ENCODE results near the gene LMOD2.
"Not testable (repeated sequence)": the region's sequence is repeated elsewhere in the genome, so short reads cannot be mapped to it uniquely, and the experiment has no call there.

The LMOD2 gene, protein sequence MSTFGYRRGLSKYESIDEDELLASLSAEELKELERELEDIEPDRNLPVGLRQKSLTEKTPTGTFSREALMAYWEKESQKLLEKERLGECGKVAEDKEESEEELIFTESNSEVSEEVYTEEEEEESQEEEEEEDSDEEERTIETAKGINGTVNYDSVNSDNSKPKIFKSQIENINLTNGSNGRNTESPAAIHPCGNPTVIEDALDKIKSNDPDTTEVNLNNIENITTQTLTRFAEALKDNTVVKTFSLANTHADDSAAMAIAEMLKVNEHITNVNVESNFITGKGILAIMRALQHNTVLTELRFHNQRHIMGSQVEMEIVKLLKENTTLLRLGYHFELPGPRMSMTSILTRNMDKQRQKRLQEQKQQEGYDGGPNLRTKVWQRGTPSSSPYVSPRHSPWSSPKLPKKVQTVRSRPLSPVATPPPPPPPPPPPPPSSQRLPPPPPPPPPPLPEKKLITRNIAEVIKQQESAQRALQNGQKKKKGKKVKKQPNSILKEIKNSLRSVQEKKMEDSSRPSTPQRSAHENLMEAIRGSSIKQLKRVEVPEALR

DNA sequence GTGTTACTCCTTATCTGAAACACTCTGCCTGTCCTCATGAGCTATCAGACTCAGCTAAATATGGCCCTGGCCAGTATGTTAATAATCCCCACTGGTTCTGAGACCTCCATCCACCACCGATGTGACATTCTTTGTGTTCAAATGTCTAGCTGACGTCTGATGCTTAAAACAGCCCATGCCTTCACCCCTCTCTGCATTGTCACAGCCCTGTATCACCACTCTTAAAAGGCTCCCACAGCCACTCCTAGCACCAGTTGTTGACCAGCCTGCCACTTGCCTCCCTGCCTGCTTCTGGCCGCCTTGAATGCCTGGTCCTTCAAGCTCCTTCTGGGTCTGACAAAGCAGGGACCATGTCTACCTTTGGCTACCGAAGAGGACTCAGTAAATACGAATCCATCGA, at the start of gene LMOD2:
TSS of gene LMOD2 (plus strand) at position 253 of the 400 bp plus-strand sequence. CDS start at position 351, 98 bp downstream.
- DNase-seq = no peak

DNA sequence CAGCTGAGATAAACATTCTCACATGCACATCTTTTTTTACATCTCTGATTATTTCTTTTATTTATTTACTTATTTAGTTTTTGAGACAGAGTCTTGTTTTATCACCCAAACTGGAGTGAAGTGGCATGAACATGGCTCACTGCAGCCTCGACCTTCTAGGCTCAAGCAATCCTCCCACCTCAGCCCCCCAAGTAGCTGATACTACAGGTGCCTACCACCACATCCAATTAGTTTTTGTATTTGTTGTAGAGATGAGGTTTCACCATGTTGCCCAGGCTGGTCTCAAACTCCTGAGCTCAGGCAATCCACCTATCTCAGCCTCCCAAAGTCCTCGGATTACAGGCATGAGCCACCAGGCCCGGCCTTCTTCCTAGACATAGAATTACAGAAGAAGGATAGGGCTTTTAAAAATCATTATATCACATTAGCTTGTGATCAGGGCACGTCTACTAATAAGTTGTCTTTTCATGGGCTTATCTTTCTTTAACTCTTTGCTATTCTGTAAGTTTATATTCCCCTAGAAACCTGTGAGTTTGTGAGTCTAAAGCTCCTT, 48.2 kb upstream of the LMOD2 start:
- no peak for DNase-seq

DNA sequence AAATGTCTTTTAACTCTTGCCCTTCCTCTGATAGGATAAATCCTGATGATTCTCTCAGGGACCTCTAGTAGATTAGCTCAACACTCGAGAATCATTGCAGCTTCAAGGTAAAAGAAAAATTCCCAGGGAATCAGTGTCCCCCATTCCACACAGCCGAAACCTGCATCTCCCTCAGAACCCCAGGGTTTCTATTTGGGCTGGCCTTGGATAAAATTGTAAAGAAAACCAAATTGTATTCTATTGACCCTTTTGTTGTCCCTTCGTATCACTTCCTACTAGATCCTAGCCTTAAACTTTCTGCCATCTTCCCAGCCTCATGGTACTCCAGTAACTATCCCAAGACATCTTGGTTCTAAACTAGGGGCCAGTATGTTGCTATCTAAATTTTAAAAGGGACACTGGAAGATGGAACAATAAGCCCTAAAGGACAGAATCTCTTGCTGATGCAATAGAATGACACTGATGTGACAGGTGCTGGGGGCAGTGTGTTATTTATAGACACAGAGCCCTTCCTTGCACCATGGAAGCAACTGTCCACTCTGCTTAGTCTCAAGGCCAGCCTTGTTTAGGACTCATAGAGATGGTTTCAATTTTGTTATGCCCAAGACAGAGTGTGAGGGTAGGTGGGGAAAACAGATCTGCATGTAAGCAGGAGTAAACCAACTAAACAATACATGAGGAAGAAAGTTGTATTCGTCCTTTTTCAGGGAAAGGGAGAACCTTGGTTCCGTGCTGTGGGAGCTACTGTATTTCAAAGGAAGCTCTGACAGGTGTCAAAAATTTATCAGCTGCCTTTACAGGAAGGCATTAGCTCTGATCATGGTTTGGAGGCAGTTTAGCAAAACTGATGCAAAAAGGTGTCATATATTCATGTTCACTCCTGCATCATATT, 46.4 kb upstream of the LMOD2 start:
- DNase-seq = no peak

DNA sequence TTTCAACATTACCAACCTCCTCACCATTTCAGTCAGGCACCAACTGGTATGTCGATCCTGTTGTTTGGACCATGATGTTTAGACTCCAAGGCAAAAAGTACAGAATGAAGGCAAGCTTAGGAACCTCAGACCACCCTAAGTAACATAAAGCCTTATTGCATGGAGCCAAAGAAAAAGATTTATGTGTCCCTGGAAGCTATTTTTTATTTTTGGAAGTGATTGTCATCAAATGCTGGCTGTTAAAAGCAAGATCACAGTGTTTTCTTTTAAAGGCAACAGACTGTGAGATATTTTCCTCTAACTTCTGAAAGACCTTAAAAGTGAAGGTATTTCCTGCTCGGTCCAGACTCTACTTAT, 45.8 kb upstream of the LMOD2 start:
- DNase-seq = no peak

DNA sequence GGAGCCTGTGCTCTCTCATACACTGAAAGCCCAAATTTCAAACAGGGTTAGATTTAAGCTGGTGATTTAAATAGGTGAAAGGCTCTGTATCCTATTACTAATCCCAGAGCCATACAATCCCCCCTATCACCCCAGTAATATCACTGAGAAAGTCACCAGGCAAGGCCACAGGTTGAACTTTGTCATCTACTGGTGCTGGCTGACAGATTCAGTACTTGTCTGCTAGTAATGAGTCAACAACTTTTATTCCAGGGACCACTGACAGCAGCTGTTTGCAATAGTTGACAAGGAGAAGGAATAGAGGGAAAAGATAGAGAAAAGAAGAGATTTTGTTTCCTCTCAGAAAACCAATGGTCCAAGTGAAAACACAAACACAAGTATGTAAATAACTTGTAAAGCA, 43.6 kb upstream of the LMOD2 start:
- no peak for DNase-seq

DNA sequence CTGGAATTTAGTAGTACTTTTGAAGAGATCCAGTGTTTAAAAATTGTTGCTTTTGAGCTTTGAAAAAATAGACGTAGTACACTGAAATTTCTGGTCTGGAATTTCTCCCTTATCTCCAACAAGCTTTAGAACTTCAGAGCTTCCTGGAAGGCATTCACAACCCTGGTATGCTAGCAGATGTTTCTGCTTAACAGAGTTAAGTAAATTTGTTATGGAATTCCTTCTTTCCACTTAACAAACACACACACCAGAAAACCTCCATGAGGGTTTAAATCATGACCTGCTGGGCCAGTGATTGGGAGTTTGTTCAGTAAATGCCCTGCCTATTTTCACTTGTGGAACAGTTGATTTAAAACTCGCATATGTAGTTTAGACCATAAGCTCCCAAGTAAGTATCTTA, 40.3 kb upstream of the LMOD2 start:
- DNase-seq = no peak

DNA sequence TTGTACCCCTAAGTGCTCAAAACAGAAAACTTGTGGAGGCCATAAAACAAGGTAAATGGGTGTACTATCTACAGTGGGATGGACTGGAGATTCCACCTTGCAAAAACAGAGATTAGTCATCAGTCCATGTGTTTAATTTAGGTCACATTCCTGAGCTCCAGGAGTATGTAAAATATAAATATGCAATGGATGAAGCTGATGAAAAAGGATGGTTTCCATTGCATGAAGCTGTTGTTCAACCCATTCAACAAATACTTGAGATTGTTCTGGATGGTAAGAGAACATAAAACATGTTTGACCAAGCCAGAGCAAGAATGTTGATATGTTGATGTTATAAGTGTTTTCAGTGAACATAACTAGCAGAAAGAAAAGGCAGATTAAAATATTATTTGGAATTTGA, 39.4 kb upstream of the LMOD2 start:
- no peak for DNase-seq

DNA sequence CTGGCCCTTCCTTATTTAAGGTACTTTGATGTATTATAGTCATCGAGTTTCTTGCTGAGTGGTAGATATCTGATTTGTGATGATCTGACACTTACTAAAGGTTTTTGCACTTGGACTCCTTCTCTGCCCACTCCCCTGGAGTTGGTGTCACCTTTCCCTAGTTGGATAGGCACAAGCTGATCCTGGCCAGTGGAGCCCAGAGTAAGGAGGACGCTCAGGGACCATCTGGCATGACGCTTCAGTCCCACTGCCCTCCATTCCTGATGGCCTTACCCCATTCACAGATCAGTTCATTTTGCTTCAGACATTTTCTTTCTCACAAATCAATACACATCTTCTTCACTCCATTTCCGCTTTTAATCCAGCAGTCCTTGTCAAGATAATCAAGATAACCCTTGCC, 34.0 kb upstream of the LMOD2 start:
- no peak for DNase-seq

DNA sequence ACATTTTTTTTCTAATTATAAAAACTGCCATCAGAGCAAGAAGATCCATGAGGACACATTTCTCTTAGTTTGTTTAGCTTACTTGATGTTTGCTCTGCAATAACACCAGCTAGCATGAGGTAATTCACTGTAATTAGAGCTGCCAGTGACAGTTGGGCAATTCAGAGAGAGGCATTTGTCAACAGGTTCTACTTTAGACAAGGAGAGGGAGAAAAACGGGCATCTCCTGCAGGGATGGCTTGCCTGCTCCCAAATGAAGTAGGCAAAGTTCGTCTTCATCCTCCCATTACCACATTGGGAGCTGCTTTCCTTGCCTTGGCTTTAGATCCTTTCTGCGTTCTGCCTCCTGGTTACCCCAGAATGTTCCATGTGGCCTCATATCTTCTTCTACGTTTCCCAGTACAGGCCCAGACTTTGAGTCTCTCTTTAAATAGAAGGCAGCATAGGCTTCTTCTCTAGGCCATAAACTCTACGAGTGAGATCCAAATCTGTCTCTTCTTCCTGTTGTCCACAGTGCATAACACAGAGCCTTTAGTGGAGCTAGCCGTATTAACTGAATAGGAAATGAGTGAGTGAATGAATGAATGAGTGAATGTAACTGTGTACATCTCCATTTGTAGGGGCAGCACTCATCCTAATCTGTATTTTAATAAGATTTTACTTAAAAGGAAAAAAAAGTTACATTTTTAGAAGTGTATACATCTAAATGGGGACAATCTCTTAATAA, 32.8 kb upstream of the LMOD2 start:
- peak; percentile 81 to 97 for DNase-seq

DNA sequence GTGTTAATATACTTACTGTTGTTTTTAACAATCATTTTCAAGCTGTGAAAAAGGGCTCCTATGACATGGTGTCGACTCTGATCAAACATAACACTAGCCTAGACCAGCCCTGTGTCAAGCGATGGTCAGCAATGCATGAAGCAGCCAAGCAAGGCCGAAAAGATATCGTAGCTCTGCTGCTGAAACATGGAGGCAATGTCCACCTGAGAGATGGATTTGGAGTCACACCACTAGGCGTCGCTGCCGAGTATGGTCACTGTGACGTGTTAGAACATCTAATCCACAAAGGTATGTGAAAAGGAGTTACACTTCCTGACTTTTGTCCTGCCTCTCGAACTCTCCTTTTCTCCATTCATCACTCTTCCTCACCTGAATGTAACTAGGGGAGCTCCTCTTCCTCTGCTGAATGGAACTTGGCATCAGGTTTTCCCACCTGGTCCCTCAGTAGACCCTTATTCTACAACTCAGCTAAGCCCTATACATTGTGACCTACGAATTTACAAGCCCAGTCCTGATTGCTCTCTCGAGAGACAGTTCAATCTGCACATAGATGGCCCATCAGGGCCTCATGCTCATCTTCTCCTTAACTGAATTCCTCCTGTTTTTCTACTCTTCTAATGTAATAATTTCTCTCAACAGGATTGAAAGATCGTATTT, 31.0 kb upstream of the LMOD2 start:
- no peak for DNase-seq

DNA sequence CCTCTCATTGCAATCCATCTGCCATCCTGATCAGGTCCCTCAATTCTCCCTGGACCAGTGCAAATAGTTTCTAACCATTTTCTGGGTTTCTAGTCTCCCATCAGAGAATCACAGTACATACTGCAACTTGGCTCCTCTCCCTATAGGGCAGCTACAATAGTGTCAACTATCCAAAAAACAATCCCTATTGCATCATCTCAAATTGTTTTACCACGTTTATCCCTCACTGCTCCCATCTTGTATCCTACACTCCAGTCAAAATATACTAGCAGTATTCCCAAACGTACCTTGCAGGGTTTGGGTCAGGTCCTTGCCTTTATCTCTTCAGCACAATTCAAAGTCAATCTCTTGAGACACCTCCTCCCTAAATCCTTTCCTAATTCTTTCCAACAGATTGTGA, 30.4 kb upstream of the LMOD2 start:
- DNase-seq = no peak

DNA sequence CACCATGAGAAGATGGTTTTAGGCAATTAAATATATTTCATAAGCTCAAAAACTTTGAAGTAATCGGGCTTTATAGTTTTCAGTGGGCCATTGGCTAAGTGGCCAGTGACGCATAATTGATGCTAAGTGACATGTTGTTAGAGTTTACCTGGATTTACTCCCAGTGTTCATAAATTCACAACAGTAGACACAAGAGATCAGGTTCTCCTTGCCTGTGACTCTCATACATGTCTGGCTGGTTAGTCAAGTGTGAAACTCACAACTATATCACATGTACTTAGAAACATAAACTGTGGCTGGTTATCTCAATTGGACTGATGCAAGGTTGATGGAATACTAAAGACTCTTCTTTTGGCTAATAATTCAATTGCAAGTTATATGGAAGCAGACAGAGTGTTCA, 27.8 kb upstream of the LMOD2 start:
- DNase-seq = no peak

DNA sequence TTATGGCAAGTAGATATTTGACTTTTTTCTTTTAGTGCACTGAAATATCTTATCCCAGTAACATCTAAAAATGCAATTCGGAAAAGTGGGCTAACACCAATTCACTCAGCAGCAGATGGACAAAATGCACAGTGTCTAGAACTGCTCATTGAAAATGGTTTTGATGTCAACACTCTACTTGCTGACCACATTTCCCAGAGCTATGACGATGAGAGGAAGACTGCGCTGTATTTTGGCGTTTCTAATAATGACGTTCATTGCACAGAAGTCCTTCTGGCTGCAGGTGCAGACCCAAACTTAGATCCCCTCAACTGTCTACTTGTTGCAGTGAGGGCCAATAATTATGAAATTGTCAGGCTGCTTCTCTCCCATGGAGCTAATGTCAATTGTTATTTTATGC, 26.8 kb upstream of the LMOD2 start:
- DNase-seq = no peak

DNA sequence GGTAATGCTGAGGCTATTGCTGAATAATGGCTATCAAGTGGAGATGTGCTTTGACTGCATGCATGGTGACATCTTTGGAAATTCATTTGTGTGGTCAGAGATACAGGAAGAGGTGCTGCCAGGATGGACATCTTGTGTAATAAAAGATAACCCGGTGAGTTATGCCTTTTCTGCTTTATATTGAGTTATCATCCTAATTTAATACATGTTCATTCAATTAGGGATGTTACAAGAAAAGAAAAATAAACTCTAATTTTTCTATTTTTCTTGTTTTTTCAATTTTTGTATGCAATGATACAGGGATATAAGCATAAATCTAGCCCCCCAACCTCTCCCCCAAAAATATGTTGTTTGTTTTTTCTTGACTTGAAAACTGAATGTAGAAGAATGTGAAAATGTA, 26.4 kb upstream of the LMOD2 start:
- DNase-seq = no peak

DNA sequence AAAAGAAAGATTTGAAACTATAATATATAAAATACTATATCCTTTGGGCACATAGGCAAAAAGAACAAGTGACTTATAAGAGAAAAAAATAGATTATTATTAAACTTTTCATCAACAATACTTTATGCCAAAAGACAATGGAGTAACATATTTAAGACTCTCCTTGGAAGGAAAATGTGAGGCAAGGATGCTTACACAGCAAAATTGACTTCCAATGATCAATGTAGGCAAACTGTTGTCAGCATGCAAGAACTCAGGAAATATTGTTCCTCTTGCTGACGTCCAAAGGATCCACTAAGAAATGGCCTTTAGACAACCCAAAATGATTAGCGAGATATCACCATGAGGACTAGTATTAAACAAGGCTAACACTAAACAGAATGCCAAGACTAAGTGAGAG, 22.9 kb upstream of the LMOD2 start:
- no peak for DNase-seq

DNA sequence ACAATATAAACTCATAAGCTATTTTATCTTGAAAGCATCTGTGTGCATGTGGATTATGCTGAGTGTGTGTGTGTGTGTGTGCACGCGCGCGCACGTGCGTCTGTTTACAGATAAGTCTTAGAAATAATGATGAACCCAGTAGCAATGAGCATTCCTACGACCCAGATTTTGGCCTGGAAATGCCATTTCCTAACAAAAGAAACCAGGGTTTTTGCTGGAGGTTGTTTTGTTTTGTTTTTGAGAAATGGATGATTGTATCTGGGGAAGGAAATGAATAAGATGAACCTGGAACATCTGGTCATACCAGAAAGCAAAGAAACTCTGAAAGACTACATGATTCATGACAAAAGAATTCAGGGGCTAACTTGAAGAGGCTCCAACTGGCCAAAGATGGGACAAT, 22.1 kb upstream of the LMOD2 start:
- no peak for DNase-seq

DNA sequence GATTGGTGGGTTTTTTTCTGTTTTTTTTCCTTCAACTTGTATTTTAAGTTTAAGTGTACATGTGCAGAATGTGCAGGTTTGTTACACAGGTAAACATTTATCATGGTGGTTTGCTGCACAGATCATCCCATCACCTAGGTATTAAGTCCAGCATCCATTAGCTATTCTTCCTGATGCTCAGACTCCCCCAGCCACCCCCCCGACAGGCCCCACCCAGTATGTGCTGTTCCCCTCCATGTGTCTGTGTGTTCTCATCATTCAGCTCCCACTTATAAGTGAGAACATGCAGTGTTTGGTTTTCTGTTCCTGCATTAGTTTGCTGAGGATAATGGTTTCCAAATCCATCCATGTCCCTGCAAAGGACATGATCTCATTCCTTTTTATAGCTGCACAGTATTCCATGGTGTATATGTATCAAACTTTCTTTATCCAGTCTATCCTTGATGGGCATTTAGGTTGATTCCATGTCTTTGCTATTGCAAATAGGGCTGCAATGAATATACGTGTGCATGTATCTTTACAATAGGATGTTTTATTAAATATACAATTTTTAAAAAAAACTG, 21.6 kb upstream of the LMOD2 start:
- not testable (repeated sequence) for DNase-seq

DNA sequence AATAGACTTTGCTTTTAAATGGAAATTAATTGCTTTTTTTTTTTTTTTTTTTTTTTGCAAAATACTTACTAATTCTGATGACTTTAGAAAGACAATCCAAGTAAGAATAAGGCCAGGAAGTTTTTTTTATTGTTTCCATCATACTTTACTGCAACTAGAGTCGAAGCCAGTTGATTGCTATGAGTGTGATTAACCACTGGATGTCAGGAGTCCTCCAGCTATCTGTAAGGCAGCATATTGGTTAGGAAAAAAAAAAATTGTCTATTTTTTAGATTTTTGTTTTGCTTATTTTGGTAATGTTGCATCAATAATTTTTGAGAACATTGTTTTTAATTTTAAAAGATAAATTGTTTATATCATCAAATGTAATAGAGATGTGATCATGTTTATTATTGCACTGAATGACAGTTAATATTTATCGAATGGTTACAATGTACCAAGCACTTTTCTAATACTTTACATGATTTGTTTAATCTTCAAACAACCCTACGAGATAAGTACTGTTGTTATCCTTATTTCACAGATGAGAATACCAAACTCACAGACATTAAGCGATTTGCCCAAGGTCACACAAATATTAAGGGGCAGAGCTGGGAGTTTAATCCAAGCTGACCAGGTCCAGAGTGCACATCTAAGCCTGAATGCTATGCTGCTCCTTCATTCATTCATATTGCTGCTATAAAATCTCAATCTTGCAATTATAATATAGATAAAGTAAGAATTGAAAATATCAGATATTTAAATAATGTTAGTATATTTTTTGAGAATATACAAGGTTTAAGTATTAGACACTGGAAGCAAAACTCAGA, 19.9 kb upstream of the LMOD2 start:
- peak in 1 of 2 experiments; percentile 48 for DNase-seq

DNA sequence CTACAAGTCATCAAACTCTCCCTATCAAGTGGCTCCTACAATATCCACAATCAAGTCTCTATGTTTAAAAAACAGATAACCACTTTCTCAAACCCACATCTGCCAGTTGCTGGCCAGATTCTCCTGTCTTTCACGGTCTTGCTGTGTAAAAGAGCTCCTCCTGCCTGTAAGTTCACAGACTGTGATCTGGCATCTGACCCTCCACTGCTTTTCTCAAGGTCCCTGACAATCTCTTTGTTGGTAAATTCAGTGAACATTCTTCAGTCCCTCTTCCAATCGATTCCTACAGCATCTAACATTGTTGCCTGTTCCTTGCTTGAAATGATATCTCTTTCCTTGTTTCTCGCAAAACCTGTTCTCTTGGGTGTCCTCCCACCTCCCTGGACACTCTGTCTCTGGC, 18.5 kb upstream of the LMOD2 start:
- no peak for DNase-seq

DNA sequence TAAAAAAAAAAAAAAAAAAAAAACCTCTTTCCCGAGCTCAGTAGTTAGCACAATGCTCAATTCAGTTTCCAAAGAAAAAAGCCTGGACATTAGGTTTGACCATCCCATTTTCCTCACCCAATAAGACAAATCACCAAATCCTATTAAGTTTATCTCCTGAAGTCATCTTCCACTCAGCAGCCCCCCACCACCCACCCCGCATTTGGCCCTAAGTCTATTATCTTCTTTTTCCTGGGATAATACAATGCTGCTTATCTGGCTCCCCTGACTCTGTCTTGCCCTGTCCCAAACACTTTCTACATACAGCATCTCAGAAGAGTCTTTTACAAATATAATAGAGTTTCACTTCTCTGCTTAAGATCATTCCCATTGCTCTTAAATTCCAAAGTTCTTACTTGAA, 17.8 kb upstream of the LMOD2 start:
- no peak for DNase-seq

DNA sequence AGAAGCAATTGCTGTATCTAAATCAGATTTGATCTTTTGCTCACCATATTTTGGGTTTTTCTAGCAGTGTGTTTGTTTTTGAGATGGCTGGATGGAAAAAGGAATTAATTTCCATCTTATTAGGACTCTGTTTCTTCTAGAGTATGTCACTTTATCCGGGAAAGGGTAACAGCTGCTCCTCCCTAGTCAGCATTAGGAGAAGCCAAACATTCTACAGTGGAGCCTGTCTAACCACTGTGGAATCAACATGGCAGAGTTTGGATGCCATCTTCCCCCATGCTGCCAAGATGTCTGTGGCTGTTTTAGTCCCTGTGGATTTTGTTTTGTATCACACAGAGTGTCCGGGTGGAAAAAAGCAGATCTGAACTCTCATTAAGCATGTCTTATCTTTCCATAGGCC, 16.0 kb upstream of the LMOD2 start:
- no peak for DNase-seq

Data from NCI-H2081 (cell line).